GM12891 (cell line): Measurements from ENCODE around the gene SAYSD1.
"Not testable (repeated sequence)": the region's sequence is repeated elsewhere in the genome, so short reads cannot be mapped to it uniquely, and the experiment has no call there.

Experiments
- DNase-seq: peaks from one replicate; pipeline ENCODE4 v3.0.0; 2011; ENCODE audit warnings: low spot score; ENCODE audit not compliant: insufficient read length
- FAIRE-seq: peaks from 2 replicates; lab custom pipeline; 2011; peaks lifted over from hg19 to GRCh38; lab: Jason Lieb, UNC
- PAX5 ChIP-seq: IDR thresholded peaks from 2 replicates; pipeline ENCODE4 v1.6.1; 2011; ENCODE audit warnings: low read length, moderate library complexity, mild to moderate bottlenecking; ENCODE audit not compliant: insufficient read depth, severe bottlenecking
- POLR2A ChIP-seq: IDR thresholded peaks from 2 replicates; pipeline ENCODE4 v1.6.1; 2011; ENCODE audit warnings: low read depth, low read length, control low read depth
- POLR2AphosphoS5 ChIP-seq: IDR thresholded peaks from 2 replicates; pipeline ENCODE4 v1.6.1; 2011; ENCODE audit warnings: low read depth, low read length, control low read depth
- POU2F2 ChIP-seq: IDR thresholded peaks from 2 replicates; pipeline ENCODE4 v1.6.1; 2011; ENCODE audit warnings: low read depth, mild to moderate bottlenecking, control low read depth, low read length, moderate library complexity
- SPI1 ChIP-seq: IDR thresholded peaks from 2 replicates; pipeline ENCODE4 v1.6.1; 2011; ENCODE audit warnings: low read depth, low read length, control low read depth
- TAF1 ChIP-seq: IDR thresholded peaks from 2 replicates; pipeline ENCODE4 v1.6.1; 2011; ENCODE audit warnings: low read depth, low read length, control low read depth

SAYSD1 gene

GRCh38 chr6:39140556-39141167, 25.7 kb upstream of the SAYSD1 start:
- no peak for TF ChIP-seq TAF1
- no peak for TF ChIP-seq SPI1
- no peak for TF ChIP-seq PAX5
- TF ChIP-seq POU2F2, result no peak
- no peak for TF ChIP-seq POLR2AphosphoS5
- no peak for TF ChIP-seq POLR2A
- FAIRE-seq, result no peak
- no peak for DNase-seq

DNA sequence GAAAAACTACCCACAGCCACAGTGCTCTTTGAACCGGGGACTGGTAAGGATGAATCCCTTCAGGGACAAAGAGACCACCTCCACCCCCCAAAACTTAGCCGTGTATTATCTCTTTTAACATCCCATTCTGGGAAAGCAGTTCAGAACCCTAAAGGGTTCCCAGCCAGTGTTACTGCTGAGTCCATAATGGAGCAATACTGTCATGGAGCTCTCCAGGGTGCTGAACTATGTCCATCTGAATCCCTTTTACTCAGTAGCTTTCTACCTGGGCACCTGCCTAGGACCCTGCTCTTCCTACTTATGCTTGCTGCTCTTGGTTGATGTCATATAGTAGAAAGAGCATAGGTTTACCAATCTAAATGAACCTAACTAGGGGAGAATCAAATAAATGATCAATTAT, 22.3 kb upstream of the SAYSD1 start:
- FAIRE-seq (no peak), DNase-seq (no peak)
- TF ChIP-seq TAF1 (no peak), PAX5 (no peak)

- not testable (repeated sequence) for DNase-seq, FAIRE-seq
Observed at GRCh38 chr6:39136207-39136606, 21.2 kb upstream of the SAYSD1 start.

DNA sequence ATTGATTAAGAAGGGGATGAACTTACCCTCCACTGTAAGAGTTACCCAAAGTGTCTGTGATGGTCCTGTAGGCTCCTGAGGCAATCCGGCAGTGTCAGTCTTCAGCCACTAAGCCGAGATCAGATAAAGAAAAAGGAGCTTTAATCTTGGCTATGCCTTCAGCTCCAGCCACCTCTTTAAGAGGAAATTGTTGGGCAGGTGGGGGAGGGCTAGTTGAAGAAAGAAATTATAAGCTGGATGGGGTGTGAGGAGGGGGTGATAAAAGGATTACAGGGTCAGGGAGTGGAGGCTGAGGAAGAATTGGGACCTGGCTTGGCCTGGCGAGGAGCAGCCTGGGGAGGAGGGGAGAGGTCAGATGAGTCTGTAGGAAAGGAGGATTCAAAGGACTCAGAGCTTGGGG, 19.8 kb upstream of the SAYSD1 start:
- FAIRE-seq, DNase-seq: not testable (repeated sequence)

DNA sequence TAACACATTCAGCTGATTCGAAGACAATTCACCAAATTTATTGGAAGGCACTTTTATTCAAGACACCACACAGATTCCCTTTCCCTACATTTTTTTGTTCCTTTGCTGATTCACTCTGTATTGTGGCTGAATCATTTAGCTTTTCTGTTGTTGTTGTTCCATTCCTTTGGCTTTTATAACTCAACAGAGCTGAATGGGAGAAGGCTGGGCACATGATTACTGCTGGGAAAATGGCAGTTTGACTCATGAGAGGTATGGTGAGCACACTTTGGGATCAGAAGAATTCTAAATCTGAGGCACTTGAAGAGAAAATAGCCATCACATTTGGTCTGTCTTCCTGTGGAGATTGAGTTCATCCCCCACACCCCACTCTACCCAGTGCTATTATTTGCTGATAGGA, 15.7 kb upstream of the SAYSD1 start:
- FAIRE-seq, result no peak

DNA sequence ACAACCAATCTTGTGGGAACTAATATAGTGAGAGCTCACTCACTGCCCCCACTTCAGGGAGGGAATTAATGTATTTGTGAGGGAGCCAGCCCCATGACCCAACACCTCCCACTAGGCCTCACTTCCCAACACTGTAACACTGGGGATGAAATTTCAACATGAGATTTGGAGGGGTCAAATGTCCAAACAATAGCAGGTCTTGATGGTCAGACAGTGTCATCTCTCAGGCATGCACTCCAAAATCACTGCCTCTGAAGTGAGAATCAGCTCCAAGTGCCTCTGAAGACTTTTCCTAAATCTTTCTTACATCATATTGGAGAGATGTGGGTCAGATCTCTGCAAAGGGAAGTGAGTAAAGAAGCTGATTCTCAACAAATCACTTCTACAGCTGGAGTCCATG, 13.8 kb upstream of the SAYSD1 start:
- no peak for TF ChIP-seq PAX5
- TF ChIP-seq POLR2A, result no peak
- no peak for TF ChIP-seq POLR2AphosphoS5
- TF ChIP-seq POU2F2, result no peak
- TF ChIP-seq TAF1, result no peak
- FAIRE-seq (no peak), DNase-seq (no peak)

More for the DNA sequence above, 15.7 kb upstream of the SAYSD1 start:
- DNase-seq, result no peak
- TF ChIP-seq TAF1, result no peak
- no peak for TF ChIP-seq POU2F2
- no peak for TF ChIP-seq POLR2A
- TF ChIP-seq POLR2AphosphoS5, result no peak
- TF ChIP-seq PAX5, result no peak
- TF ChIP-seq SPI1, result no peak

- TF ChIP-seq POU2F2 (no peak), POLR2AphosphoS5 (no peak), TAF1 (no peak), PAX5 (no peak), POLR2A (no peak), SPI1 (no peak)
- FAIRE-seq, result no peak
- DNase-seq, result no peak
Observed at GRCh38 chr6:39128106-39128505, 13.1 kb upstream of the SAYSD1 start.

- no peak for DNase-seq
- TF ChIP-seq PAX5 (no peak), TAF1 (no peak), SPI1 (no peak), POLR2AphosphoS5 (no peak), POU2F2 (no peak), POLR2A (no peak)
- no peak for FAIRE-seq
Observed at GRCh38 chr6:39124114-39124513, 9.1 kb upstream of the SAYSD1 start.

DNA sequence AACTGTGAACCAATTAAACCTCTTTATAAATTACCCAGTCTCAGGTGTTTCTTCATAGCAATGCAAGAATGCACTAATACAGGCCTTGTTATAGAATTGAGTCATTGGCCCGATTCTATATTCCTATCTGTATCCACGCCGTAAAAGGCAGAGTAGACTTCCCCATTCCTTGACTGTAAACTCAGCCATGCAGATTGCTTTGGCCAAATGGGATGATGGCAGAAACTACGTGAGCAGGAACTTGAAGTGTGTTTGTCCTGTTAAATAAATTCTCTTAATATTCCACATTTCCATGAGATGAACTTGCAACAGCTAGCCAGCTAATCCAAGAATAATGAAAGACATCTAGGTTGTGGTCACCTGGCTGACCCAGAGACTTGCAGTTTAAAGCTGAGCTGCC, 3.9 kb upstream of the SAYSD1 start:
- DNase-seq (no peak), FAIRE-seq (no peak)
- TF ChIP-seq PAX5, result no peak
- TF ChIP-seq POU2F2, result no peak
- TF ChIP-seq TAF1, result no peak
- no peak for TF ChIP-seq POLR2AphosphoS5
- no peak for TF ChIP-seq POLR2A
- TF ChIP-seq SPI1, result no peak

GRCh38 chr6:39114388-39114703, 640 bp downstream of the SAYSD1 start:
- no peak for DNase-seq
- TF ChIP-seq TAF1 (no peak), SPI1 (no peak), POU2F2 (no peak), POLR2AphosphoS5 (no peak), PAX5 (no peak), POLR2A (no peak)
- no peak for FAIRE-seq

DNA sequence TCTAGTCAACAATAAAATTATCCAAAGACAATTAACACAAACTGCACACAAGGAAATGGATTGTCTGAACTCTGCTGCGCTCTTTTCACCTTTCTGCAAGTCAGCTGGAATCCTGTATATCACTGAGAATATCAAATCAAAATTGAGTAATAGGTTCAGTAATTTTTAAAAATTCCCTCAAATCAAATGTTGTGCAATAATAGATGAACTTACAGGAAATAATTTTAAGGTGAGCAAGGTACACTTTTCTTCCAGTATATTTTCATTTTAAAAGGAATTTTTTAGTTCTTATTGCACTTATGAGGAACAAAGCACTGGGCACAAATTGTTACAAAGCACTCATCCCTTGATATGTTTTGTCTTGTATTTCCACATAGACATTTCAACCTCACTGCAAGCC, 1.2 kb downstream of the SAYSD1 start:
- TF ChIP-seq POU2F2, result no peak
- no peak for TF ChIP-seq POLR2AphosphoS5
- TF ChIP-seq PAX5, result no peak
- TF ChIP-seq POLR2A, result no peak
- no peak for TF ChIP-seq TAF1
- TF ChIP-seq SPI1, result no peak
- no peak for FAIRE-seq
- no peak for DNase-seq

GRCh38 chr6:39111280-39111679, 3.7 kb downstream of the SAYSD1 start:
- DNase-seq, result no peak
- FAIRE-seq, result no peak
- no peak for TF ChIP-seq POLR2A
- TF ChIP-seq SPI1, result no peak
- TF ChIP-seq POU2F2, result no peak
- TF ChIP-seq PAX5, result no peak
- no peak for TF ChIP-seq POLR2AphosphoS5
- no peak for TF ChIP-seq TAF1
